ENCODE data around the gene TRAK2.

GRCh38 chr2:201484805-201485204 is 33.5 kb upstream of the TRAK2 start:
- TF ChIP-seq CTCF (IDR thresholded peaks at IDR 0.05) (no peak), ZFX (IDR thresholded peaks at IDR 0.05; ENCODE audit: borderline replicate concordance) (no peak)

All from 22Rv1 (cell line).